ENCODE data around the gene ANO7.

Gene ANO7

GRCh38 chr2:241217320-241218031 lies 29.0 kb downstream of the ANO7 start:
- H3K4me3 ChIP-seq (ENCODE audit: control insufficient read depth, low read depth, low read length) = peak overlapping the region; percentile 48
- DNase-seq (ENCODE audit: low read depth) = peak; percentile 11

GRCh38 chr2:241218131-241219029 lies 29.9 kb downstream of the ANO7 start:
- peak; percentile 17 for TF ChIP-seq CTCF (IDR thresholded peaks at IDR 0.05; ENCODE audit: control insufficient read depth, insufficient read depth, low read depth, low read length, missing control alignments)
- peak overlapping the region; percentile 52 for H3K4me3 ChIP-seq (ENCODE audit: control insufficient read depth, low read depth, low read length)
- no peak for DNase-seq (ENCODE audit: low read depth)

More at GRCh38 chr2:241217320-241218031, 29.0 kb downstream of the ANO7 start:
- no peak for TF ChIP-seq CTCF (IDR thresholded peaks at IDR 0.05; ENCODE audit: control insufficient read depth, insufficient read depth, low read depth, low read length, missing control alignments)

- no peak for TF ChIP-seq CTCF (IDR thresholded peaks at IDR 0.05; ENCODE audit: control insufficient read depth, insufficient read depth, low read depth, low read length, missing control alignments)
- H3K4me3 ChIP-seq (ENCODE audit: control insufficient read depth, low read depth, low read length) = 0 out of 2 replicates have a peak overlapping the region, but pooled peaks have one; percentile 52
- no peak for DNase-seq (ENCODE audit: low read depth)
These were observed 30.5 kb downstream of the ANO7 start for GRCh38 chr2:241219030-241219382.

GRCh38 chr2:241219856-241220356 lies 31.4 kb downstream of the ANO7 start:
- no peak for DNase-seq (ENCODE audit: low read depth)

GRCh38 chr2:241223211-241224017 lies 34.9 kb downstream of the ANO7 start:
- DNase-seq (ENCODE audit: low read depth) = no peak
- H3K4me3 ChIP-seq (ENCODE audit: control insufficient read depth, low read depth, low read length) = no peak overlapping the region
- no peak for TF ChIP-seq CTCF (IDR thresholded peaks at IDR 0.05; ENCODE audit: control insufficient read depth, insufficient read depth, low read depth, low read length, missing control alignments)

More at GRCh38 chr2:241219856-241220356, 31.4 kb downstream of the ANO7 start:
- H3K4me3 ChIP-seq (ENCODE audit: control insufficient read depth, low read depth, low read length) = no peak overlapping the region
- no peak for TF ChIP-seq CTCF (IDR thresholded peaks at IDR 0.05; ENCODE audit: control insufficient read depth, insufficient read depth, low read depth, low read length, missing control alignments)
